GM18951 (cell line): ENCODE data around the gene RFX7.

Source experiments
- POLR2A ChIP-seq: IDR thresholded peaks from 4 replicates; pipeline ENCODE4 v1.6.1; 2011; ENCODE audit warnings: mild to moderate bottlenecking; ENCODE audit not compliant: insufficient read length, insufficient read depth; ENCODE audit errors: extremely low read depth
- in situ Hi-C: fragments of 300-500 bp; cut with MboI; formaldehyde crosslinking; loops from one replicate; pipeline ENCODE4 v1.12.0; 2022; ENCODE audit warnings: low sequenced_read_pairs, mixed read lengths, inconsistent platforms; ENCODE audit not compliant: unreplicated experiment

Gene RFX7

GRCh38 chr15:56095406-56095805 is 148.3 kb downstream of the RFX7 start:
- in situ Hi-C loops: no loop called here
- TF ChIP-seq POLR2A: no peak

DNA sequence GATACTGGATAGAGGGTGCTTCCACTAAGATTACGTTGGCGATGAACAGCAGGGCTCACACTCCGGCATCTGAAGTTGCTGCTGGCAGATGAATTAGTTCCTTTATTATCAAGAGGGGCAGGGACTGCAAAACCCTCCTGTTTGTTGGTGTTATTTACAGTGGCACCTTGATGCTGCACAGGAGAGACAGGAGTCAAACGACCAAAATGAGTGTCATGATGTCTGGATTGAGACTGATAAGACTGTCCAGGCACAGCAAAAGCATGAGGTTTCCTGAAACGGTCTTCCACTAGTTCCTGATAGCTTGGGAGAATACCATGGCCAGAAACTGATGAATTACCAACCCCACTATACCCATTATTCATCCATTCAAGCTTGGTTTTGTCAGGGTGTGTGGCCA is 149.5 kb downstream of the RFX7 start:
- TF ChIP-seq POLR2A: no peak
- in situ Hi-C loops: no loop called here

DNA sequence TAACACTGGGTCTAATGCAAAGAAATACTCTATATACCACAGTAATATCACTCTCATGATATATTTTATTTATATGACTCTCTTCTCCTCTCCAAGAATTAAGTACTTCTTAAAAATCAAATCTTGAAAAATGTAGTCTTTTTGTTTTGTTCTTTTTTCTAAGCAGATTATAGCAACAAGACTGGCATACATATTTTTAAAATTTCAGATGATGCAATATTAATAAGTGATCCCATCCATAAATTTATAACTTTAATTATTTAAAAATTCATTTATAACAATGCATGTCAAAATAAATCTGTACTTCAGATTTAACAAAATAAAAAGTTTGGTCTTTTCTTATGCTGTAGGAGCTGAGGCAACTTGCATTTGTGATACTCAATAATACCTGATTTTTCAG is 155.3 kb downstream of the RFX7 start:
- no peak for TF ChIP-seq POLR2A
- in situ Hi-C loops: no loop called here

DNA sequence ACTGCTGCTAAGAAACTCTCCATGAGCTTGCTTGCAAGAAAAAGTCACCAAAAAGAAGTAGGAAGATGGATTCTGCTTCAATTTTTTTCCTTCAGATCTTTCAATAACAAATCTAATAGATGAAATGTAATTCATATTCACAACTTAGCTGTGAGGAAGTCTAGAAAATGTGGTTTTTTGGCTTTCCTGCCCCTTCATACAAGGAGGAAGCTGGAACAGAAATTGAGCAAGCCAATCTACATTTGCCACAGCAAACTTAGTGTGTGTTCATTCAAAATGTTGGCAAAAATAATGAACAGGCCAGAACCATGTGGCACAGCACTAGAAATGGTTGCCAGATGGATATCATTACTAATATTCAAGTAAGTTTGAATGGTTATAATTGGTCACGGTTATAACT is 157.1 kb downstream of the RFX7 start:
- in situ Hi-C loops: no loop called here
- TF ChIP-seq POLR2A: no peak

DNA sequence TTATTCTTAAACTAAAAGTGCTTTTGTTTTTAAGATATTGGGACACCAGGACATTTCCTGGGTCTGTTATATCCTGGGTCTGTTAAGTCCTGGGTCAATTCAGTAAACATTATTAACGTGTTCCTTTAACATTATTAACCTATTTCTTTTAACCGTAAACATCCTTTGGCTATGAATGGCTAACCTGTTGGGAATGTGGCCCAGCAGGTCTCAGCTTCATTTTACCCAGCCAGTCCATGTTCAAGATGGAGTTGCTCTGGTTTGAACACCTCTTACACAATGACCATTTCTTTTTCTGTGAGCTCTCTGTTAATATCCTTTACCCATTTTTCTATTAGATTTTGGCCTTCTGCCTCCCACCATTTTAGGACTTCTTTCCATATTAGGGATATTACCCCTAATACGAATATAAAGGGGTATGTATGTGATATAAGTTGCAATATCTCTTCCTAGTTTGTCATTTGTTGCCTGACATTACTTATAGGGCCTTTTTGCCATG is 161.4 kb downstream of the RFX7 start:
- no peak for TF ChIP-seq POLR2A
- in situ Hi-C loops: no loop called here

DNA sequence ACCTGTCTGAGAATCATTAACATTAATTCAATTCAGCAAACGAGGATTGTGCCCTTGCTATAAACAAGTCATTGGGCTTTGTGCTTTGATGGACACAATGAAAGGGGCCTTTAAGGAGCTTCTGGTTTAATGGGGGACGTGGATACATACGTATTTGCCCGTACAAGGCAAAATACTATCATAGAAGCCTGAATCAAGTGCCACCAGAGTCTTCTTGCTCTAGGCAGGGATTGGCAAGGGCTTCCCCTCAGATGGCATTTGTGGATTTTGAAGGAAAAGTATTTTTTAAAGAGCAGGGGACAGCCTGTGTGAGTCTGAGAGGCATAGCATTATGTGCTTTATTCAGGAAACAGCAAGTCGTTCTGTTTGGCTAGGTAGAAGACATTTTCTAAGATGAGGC is 166.6 kb downstream of the RFX7 start:
- in situ Hi-C loops: no loop called here
- TF ChIP-seq POLR2A: no peak

- in situ Hi-C loops: no loop called here
- no peak for TF ChIP-seq POLR2A
Observed at GRCh38 chr15:56076640-56077039, 167.0 kb downstream of the RFX7 start.

DNA sequence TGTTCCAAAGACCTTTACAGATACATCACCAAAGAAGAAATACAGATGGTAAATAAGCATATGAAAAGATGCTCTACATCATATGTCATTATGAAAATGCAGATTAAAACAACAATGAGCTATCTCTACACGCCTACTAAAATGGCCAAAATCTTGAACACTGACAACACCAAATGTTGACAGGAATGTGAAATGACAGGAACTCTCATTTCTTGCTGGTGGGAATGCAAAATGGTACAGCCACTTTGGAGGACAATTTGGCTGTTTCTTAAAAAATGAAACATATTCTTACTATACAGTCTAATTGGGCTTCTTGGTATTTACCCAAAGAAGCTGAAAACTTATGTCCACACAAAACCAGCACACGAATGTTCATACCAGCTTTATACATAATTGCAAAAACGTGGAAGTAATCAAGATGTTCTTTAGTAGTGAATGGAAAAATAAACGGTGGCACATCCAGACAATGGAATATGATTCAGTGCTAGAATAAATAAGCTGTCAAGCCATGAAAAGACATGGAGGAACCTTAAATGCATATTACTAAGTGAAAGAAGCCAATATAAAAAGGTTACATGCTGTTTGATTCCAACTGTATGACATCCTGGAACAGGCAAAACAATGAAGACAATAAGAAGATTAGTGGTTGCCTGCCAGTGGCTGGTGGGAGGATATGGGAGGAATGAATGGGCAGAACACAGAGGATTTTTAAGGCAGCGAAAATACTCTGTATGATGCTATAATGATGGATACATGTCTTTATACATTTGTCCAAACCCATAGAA is 169.0 kb downstream of the RFX7 start:
- TF ChIP-seq POLR2A: no peak
- in situ Hi-C loops: no loop called here

- TF ChIP-seq POLR2A: no peak
- in situ Hi-C loops: no loop called here
Observed at GRCh38 chr15:56064152-56064551, 179.5 kb downstream of the RFX7 start.

DNA sequence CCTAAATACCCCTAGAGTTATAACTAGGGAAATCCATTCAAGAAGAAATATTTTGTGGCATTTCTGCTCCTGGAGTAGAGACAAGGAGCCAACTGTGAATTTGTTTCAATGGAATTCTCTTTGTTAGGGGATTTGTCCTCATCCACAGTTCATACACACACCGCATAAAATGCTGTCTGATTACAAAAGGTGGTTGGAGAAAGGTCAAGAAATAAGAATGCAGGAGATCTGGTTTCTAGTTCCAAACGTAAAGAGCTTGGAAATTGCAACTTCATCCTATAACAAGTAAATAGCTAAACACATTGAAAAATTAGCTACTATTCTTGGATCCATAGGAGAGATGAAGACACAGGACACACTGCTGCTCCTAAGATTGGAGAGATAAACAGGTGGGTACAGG is 184.0 kb downstream of the RFX7 start:
- in situ Hi-C loops: no loop called here
- TF ChIP-seq POLR2A: no peak

DNA sequence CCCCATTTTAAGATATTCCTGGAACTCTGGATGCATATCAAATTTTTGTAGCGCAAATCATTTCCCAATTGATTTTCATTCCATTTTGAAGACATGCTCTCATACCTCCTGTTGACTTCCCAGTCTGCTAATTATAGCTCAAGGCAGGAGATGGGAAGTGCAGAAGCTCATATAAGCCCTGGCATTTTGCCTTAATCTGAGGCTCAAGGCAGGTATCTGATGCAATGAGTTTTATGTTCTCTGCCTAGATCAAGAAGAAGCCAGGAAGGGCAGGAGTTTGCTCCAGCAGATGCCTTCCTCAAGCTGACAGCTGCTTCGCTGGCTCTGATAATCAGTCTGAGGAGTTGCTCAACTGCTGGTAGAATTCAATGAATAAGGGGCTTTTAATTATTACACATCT is 184.7 kb downstream of the RFX7 start:
- in situ Hi-C loops: no loop called here
- TF ChIP-seq POLR2A: no peak

DNA sequence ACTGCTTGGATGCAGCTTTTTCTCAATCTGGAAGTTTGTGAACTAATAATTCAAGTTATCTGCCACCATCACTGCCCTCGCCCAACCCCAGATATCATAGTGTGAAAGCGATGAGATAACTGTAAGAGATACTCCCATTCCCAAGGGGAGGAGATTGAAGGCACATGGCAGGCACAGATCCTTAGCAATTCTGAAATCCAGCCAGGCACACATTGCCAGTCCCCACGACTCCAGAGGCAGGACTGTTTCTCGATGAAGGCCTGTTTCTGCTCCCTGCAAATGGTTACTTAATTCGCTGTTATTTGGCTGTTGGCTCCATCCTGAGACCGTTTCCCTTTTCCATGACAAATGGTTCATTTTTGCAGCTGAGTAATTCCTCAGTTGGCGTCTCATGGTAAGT is 187.1 kb downstream of the RFX7 start:
- no peak for TF ChIP-seq POLR2A
- in situ Hi-C loops: no loop called here

- no peak for TF ChIP-seq POLR2A
- in situ Hi-C loops: no loop called here
Observed at GRCh38 chr15:56053046-56053400, 190.7 kb downstream of the RFX7 start.

GRCh38 chr15:56052395-56053045 is 191.2 kb downstream of the RFX7 start:
- no peak for TF ChIP-seq POLR2A
- in situ Hi-C loops: no loop called here
